GM19351 (cell line): Measurements from ENCODE around the gene ADAM10.

Experiments used
- ATAC-seq: cut with Tn5 transposase; IDR thresholded peaks from one replicate; pipeline ENCODE4 v1.9.1; 2021; ENCODE audit warnings: mild to moderate bottlenecking, moderate library complexity; ENCODE audit not compliant: unreplicated experiment

ADAM10 gene

DNA sequence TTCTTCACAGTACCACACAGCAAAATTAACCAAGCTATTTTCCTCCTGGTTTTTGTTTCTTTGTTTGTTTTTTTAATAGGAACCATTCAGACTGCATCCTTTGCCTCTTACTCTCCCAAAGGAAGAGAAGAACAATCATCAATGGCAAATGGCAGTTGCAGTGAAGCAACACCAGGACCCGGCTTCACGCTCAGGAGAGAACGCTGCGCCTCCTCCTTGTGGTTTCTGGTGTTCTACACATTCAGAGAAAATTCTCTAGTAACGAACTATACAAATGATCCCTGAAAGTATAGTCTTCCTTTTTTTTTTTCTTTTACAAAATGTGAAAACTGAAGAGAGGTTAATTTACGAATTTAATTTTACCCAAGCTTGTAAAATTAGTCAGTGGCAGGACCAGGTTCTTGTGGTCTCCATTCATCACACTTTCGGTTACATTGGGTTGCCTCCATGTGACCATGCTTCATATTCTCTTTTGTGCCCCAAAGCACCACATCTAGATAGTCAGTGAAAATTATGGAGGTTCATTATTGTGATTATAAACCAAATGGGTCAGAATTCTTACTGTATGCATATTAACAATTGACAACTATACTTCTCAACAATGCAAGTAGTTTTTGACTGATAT lies 11.0 kb upstream of the ADAM10 start:
- ATAC-seq: no peak

DNA sequence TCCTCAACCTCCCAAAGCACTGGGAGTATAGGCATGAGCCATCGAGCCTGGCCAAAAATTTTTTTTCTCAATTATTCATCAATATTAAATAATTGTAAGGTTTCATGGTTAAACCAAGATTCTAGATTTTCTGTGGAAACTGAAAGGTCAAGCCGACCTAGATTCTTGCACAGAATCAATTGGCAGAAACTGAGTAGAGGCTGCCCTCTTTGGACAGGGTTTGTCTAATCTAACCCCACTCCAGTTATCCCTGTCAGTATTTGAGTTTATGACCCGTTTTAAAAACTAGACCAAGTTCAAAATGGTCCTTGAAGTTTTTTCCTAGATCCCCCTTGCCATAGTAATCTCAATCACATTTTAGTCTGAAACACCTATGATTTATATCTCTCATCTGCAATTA lies 8.6 kb upstream of the ADAM10 start:
- no peak for ATAC-seq

GRCh38 chr15:58755956-58756355 lies 6.4 kb upstream of the ADAM10 start:
- no peak for ATAC-seq

DNA sequence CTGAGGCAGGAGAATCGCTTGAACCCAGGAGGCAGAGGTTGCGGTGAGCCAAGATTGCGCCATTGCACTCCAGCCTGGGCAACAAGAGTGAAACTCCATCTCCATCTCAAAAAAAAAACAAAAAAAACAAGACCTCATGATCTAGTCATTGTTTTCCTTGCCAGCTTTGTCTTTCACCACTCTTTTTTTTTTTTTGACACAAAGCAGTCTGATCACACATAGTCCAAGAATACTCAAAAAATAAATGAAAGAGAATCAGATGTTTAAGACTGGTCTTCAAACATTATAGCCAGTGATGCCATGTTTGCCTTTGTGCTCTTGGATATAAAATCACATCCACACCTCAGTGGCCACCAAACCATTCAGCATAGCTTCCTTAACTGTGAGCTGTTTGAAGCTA lies 5.8 kb upstream of the ADAM10 start:
- no peak for ATAC-seq

- ATAC-seq: no peak
Measured at GRCh38 chr15:58752716-58753115, 3.2 kb upstream of the ADAM10 start.

- peak; percentile 31 for ATAC-seq
Measured at GRCh38 chr15:58748852-58749531, 515 bp downstream of the ADAM10 start.

DNA sequence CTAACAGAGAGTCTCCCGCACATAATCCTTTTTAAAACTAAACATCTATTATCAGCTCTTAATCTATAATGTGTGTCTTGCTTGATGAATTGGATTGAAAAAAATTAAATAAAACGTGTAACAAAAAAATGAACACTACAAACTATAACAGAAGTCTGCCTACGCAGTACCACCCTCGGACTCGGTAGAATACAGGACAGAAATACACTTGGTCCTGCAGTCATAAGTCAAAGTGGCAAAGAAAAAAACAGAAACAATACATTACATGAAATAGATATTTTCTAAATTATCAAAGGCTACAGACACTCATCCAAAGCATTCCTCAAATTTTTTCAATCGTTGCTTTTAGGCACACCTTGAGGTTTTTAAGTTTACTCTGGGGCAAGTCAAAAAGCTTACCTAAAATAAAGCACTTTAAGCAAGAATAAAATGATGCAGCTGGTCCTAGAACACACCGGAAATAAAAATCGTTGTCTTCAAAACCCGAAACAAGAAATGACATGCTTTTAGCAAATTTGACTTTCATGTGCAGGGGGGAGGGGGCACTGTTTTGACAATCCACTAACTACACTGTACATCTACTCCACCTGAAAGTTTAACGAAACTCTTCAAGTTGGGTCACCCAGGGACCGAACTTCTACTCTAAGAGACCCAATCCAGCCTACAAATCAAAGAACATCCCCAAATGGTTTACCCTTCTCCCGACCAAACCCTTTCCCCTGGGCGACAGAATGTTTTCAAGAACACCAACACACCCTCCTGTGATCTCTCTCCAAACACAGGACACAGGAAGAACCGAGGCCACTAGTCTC lies 1.3 kb downstream of the ADAM10 start:
- no peak for ATAC-seq

DNA sequence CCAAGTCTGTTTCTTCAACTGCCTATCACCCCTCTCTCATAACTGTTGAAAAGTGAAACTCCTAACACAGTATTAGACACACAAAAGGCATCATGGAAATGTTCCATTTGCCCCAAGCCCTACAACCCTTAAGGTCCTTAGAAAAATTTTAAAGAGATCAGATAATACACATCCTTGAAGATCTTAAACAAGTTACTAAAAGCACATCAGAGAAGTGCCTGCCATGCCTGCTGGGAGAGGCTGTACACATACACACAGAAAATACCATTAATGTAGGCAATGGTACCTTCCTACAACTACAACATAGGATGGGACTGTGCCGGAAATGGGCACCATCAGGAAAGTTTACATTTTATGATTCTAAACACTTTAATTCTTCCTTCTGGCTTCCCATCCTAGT lies 3.3 kb downstream of the ADAM10 start:
- no peak for ATAC-seq

DNA sequence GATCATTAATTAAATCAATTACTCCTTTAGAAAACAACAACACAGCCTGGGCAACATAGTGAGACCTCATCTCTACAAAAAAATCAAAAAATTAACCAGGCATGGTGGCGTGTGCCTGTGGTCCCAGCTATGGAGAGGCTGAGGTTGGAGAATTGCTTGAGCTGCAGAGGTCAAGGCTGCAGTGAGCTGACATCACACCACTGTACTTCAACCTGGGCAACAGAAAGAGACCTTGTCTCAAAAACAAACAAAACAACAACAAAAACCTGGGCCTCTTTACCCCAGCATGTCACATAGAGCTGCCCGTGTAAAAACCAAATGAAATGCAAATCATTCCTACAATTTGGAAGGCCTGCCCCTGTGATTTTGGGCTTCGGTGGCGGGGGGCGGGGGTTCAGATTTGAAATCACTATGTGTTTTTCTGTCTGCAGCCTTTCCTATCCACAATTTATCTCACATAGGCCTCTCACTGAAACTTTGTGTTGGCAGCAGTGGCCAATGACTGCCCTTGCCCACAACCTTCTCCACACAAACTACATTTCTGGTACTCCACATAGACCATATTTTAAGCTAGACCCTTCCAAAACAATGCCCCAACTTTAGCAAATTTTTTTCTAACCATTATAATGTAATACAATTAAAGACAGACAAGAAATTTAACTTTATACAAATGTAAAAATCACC lies 6.5 kb downstream of the ADAM10 start:
- no peak for ATAC-seq

DNA sequence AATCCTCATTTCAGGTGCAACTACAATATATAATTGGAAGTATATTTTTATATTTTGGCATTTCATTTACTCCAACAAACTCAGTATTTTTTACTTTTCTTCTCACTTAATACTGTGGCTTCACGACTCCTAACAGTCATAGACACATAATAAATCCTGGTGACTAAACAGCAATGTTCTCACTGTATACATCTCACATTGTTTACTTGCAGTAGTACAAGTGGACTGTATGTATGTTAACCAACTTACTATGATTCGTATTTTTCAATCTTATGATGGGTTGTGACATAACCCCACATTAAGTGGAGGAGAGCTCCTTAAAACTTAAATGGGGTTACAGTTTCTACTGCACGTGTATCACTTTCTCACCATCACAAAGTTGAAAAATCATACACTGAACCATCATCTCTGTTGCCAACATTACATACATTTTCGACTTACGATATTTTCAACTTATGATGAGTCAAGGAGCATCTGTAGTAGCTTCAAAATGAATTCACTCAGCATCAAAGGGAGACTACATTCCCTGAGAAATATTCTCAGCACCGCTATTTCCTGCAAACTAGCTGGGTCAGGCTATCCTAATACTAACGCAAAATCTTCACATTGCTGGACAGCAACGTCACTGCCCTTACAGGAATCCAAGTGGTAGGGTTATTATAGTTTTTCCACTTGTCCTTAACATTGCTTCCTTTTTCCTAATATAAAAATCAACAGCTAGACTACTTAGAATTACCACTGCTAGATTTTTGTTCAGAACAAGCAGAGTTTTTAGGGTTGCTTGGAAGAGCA lies 7.3 kb downstream of the ADAM10 start:
- ATAC-seq: no peak

DNA sequence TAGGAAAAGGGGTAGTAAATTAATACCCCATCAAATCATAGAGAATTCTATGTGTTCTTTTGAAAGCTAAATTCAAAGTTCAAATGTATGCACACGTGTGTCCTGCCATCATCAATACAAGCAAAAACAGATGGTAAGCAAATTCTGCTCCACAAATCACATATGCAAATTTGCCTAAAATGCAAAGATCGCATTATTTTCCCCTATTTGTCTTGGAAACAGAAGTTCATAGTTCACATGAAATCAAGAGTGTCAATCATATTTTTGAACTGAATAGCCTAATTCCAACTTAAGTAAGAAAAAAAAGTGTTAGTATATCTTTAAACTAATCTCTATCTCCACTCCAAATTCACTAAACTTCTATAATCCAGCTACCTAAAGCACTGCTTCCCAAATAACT lies 8.5 kb downstream of the ADAM10 start:
- ATAC-seq: no peak

DNA sequence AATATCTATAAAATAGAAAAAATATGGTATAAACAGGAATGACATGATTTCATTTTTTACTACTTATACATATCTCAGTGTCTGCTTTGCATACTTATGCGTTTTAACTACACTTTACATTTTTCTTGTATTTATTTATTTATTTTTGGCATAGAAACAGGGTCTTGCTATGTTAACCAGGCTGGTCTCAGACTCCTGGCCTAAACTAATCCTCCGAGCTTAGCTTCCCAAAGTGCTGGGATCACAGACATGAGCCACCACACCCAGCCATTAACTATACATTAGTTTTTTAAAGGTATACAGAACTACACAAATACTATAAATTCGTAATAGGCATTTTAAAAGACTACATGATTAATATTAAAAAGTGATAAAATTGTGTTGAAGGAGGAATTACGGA lies 9.1 kb downstream of the ADAM10 start:
- ATAC-seq: no peak

DNA sequence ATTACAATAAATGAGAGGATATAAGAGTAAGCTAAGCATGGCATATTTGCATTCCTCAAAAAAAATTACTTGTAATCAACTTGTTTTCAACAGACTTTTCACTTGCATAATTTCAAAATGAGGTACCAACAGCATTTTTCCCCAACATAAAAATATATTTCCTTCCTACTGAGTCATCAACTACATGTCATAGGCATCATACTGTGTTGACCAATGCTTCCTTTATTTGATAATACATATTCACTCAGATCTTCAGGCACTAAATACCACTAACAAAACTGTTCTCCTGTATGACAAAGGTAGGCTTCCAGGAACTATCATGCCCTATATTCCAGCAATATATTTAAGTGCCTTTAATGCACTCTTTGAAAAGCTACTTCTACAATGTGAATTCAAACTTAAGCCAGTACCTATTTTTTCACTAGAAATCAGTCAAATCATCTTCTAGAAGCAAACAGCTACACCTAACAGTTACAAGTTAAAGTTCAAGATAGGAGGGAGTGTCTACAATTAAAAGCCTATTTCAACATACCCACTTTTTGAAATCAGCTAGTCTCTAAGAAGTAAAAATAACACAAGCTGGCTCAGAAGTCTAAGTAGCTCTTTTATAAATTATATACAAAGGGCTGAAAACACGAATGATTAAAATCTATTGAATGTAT lies 11.3 kb downstream of the ADAM10 start:
- no peak for ATAC-seq

- ATAC-seq: no peak
Measured at GRCh38 chr15:58737298-58737697, 12.2 kb downstream of the ADAM10 start.

GRCh38 chr15:58736018-58736643 lies 13.4 kb downstream of the ADAM10 start:
- no peak for ATAC-seq

GRCh38 chr15:58734859-58735258 lies 14.6 kb downstream of the ADAM10 start:
- no peak for ATAC-seq

DNA sequence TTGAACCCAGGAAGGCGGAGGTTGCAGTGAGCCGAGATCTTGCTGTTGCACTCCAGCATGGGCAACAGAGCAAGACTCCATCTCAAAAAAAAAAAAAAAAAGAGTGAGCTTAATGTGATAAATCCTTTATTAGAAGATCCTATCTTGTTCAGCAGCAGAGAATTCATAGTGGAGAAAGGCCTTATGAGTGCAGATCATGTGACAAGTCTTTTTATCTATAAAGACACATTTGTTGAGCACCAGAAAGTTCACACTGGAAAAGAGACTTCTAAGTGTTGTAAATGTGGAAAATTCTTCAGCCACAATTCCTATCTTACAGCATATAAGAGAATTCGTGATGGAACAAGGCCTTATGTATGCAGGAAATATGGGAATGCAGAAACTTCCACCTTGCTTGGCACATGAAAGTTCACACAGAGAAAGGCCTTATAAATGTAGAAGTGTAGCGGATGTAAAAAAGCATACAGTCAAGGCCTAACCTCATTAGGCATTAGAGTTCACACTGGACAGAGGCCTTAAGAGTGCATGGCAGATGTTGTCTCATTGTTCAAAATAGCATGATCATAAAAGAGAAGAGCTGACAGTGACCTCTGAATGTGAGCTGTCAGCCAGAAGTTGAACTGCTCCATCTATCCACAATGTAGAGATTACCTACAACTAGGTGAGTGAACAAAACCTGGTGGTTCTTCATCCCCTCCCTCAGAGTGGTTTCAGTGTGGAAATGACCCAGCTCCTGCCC lies 16.7 kb downstream of the ADAM10 start:
- no peak for ATAC-seq

- no peak for ATAC-seq
Measured at GRCh38 chr15:58731756-58732535, 17.6 kb downstream of the ADAM10 start.
